Astrocyte of the spinal cord (primary cell): Measurements from ENCODE around the gene DNAH11.
A peak's percentile ranks its signal among the peaks of the same experiment; 100 is the strongest.

Source experiments
- DNase-seq: peaks from one replicate; pipeline ENCODE4 v3.0.0; 2011; ENCODE audit warnings: low read depth, low spot score
- H3K4me3 ChIP-seq: 2 replicates; pipeline ENCODE4 v1.5.1; 2011; ENCODE audit warnings: low read depth, mild to moderate bottlenecking, low read length, moderate library complexity
- in situ Hi-C: cut with HindIII; loops from 2 replicates; pipeline ENCODE4 v1.10.0; 2017; ENCODE audit warnings: low sequenced_read_pairs
- TF ChIP-seq, protein P1 (sequence below): IDR thresholded peaks from 2 replicates; pipeline ENCODE4 v1.5.1; 2012; ENCODE audit warnings: low read depth, mild to moderate bottlenecking, low read length, inconsistent platforms

Gene DNAH11

DNA sequence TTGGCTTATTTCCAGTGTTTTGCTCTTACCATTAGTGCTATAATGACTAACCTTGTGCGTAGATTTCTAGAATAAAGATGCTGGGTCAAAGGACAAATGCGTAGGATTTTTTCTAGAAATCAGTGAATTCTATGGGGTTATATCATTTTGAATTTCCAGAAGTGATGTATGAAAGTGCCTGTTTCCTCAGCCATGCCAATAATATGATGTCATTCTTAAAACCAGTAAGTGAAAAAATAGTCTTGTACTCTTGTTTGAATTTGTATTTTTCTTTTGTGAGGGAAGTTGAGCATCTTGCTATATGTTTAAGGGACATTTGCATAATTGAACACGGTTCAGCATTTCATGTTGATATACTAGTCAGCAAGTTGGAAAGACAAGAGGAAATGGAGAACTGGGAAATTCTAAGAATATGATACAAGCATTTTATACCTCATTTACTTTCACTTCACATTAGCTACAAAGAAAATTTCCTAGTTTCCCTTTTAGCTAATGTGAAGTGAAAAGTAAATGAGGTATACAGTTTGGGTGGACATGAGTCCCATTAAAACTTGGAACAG, 3.8 kb upstream of the DNAH11 start:
- TF ChIP-seq, protein P1, sequence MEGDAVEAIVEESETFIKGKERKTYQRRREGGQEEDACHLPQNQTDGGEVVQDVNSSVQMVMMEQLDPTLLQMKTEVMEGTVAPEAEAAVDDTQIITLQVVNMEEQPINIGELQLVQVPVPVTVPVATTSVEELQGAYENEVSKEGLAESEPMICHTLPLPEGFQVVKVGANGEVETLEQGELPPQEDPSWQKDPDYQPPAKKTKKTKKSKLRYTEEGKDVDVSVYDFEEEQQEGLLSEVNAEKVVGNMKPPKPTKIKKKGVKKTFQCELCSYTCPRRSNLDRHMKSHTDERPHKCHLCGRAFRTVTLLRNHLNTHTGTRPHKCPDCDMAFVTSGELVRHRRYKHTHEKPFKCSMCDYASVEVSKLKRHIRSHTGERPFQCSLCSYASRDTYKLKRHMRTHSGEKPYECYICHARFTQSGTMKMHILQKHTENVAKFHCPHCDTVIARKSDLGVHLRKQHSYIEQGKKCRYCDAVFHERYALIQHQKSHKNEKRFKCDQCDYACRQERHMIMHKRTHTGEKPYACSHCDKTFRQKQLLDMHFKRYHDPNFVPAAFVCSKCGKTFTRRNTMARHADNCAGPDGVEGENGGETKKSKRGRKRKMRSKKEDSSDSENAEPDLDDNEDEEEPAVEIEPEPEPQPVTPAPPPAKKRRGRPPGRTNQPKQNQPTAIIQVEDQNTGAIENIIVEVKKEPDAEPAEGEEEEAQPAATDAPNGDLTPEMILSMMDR = no peak
- DNase-seq = no peak
- no peak overlapping the region for H3K4me3 ChIP-seq
- in situ Hi-C loops = no loop called here

DNA sequence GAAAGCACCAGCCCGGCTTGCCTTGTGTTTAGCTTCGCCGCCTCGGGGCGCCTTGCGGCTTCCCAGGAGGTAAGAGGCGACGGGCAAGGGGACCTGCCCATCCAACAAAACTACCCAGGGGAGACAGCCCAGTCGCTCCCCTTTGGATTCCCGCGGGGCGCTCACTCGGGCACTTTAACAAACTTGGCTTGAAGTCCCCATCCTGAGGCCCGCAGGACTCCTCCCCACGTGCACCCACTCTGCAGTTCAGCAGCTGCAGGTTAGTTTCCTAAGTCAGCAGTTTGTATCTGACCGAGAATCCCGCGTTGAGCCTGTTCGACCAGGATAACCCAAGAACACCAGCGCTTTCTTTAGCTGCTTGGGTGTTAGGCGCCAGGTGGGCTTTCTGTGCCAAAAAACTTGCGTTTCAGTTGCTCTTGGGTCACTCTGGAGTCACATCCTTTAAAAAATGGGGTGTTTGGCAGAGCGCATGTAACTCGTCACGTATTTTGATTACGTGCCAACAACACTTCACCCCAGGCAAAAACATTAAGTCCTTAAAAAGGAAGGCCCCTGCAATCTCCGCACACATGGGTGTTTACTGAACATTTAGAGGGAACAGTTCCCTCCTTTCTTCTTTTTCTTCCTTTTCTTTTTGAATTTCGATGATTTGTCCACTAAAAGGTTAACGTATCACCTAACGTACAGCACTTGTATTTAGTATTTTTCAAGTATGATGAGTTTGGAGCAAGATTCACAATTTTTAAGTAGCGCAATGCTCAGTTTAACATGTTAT, 876 bp downstream of the DNAH11 start:
- in situ Hi-C loops = no loop called here
- H3K4me3 ChIP-seq = peak overlapping the region; percentile 38
- TF ChIP-seq, protein P1 = no peak
- DNase-seq = peak; percentile 8

DNA sequence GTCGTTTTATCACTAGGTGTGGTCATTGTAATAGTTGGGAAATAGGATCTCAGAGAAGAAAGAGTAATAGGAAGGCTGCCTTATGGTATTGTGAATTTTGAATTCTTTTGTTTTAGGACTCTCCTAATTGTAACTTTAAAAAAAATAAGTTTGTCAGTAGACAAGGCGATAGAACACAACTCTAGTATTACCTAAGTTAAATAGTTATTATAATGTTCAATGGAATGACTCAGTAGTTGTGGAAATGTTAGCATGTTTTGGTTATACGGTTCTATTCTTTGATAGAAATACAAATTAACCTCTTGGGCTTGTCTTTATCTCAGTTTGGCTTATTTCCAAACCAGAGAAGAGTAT, 1.4 kb downstream of the DNAH11 start:
- no peak for DNase-seq
- in situ Hi-C loops = no loop called here
- no peak overlapping the region for H3K4me3 ChIP-seq
- TF ChIP-seq, protein P1 = no peak

DNA sequence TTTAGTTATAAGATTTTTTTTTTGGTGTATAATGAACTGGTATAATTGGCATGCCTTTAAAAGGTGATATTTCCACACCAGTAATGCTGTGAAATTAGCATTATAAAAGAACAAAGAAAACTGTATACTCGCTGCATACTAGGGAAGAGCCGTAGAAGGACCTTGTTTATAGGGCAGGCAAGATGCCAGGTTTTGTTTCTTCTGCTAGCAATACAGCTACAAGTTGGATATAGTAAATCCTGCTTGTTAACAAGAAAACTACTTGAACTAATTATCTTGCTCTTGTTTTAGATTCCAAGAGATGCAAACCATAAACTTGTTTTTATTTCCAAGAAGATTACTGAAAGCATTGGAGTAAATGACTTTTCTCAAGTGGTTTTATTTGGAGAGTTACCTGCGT, 1.9 kb downstream of the DNAH11 start:
- in situ Hi-C loops = no loop called here
- DNase-seq = no peak

DNA sequence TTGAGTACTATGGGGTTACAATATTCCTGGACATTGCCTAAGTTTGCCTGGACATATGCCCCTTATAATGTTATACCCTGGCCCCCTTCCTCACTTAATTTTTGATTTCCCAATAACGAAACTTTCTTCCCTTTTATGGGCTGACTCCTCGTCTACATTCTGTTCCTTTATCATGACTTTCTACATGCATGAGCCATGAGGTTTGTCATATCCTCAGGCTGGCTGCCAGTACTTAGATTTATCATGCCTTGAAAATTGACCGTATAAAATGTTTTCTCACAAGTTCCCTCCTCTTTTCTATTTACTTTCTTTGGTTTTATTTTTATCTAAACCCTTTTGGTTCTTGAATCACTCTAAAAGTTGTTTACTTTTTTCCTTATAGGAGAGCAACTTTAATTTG, 4.7 kb downstream of the DNAH11 start:
- TF ChIP-seq, protein P1 = no peak
- no peak for DNase-seq
- in situ Hi-C loops = no loop called here
- H3K4me3 ChIP-seq = no peak overlapping the region

More for the DNA sequence above, 1.9 kb downstream of the DNAH11 start:
- no peak overlapping the region for H3K4me3 ChIP-seq
- TF ChIP-seq, protein P1 = no peak

DNA sequence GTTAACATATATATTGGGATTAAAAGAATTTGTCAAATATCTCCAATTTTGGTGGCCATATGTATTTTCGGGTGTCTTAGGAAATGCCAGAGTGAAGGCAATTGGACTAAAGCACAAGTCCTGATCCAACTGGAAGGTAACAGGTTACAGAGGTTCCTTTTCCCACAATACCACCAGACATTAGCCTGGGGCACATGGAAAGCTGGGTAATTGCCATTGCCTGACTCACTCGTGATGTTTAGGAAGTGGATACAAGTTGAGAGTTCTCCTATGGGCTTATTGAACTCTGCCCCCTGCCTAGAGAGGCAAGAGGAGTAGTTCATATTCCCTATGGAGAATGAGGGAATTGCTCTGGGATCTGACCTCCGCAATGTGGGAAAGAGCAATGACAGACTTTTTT, 5.7 kb downstream of the DNAH11 start:
- no peak for DNase-seq
- TF ChIP-seq, protein P1 = no peak
- in situ Hi-C loops = no loop called here
- no peak overlapping the region for H3K4me3 ChIP-seq
